ENCODE measurements around the gene CA9.

Gene CA9

DNA sequence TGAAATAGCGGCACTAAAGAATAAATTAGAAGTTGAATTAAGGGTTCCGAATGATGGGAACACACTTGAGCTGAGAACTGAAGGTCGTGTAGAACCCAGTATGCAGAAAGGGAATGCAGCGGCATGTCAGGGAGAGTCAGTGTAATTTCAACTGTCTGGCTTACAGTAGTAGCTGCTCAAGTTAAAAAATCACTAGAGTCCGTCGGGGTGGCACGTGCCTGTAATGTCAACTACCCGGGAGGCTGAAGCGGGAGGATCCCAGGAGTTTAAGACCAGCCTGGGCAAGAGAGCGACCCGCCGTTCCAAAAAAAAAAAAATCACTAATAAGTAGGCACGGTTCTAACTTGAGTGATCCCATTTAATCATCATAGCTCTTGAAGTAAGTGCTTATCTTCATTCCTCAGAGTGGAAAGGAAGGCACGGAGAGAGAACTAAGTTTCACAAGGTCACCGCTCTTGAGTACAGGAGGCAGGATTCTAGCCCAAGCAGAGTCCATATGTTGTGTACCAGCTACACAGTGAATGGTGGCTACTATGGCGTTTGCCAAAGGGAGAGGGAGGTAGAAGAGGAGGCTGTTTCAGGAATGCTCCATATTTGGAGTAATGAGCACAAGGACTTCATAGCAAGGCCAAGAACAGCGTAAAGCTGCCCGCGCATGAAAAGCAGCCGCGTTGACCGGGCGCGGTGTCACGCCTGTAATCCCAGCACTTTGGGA is 16.7 kb upstream of the CA9 start:
- TF ChIP-seq CTCF (IDR thresholded peaks at IDR 0.05; ENCODE audit: low read depth, low read length), result no peak
- peak overlapping the region; percentile 33 for H3K4me3 ChIP-seq (ENCODE audit: low read depth, low read length)
- DNase-seq (ENCODE audit: low read depth, low spot score), result no peak
- in situ Hi-C loops (cut with HindIII; ENCODE audit: low sequenced_read_pairs), result no loop called here

- in situ Hi-C loops (cut with HindIII; ENCODE audit: low sequenced_read_pairs), result no loop called here
- DNase-seq (ENCODE audit: low read depth, low spot score), result peak; percentile 100
- peak within 1 kb of the TSS; percentile 86 for H3K4me3 ChIP-seq (ENCODE audit: low read depth, low read length)
- no peak for TF ChIP-seq CTCF (IDR thresholded peaks at IDR 0.05; ENCODE audit: low read depth, low read length)
These were observed 16.1 kb upstream of the CA9 start, which contains the start of gene RMRP for GRCh38 chr9:35657546-35658136. TSS of gene RMRP (minus strand) at chr9:35658019.

DNA sequence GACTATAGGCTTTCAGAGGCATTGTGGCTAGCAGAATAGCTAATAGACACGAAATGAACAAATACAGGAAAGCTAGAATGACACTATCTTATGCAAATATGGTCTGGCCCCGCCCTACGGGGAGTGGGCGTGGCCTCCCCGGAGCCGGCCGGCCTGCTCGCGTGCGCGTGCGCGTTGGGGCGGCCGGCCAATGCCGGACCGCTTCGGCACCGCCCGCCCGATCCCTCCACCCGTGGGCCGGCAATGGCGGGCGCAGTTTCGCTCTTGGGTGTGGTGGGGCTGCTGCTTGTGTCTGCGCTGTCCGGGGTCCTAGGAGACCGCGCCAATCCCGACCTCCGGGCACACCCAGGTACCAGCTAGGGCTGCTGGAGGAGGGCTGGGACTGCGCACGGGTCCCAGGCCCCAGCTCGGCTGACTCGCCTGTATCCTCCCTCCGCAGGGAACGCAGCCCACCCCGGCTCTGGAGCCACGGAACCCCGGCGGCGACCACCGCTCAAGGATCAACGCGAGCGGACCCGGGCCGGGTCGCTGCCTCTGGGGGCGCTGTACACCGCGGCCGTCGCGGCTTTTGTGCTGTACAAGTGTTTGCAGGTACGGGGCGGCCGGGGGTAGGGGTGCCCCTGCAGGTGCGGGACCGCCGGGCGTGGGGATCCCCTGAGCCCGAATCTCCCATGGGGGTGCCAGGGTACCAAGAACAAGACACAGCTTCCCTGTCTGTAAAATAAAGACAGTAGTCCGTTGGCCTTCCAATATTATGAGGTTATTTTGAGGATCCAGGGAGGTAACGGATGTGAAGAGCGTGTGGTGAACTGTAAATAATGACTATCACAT is 15.4 kb upstream of the CA9 start, which contains the start of gene CCDC107:
Gene CCDC107 (plus strand): TSS at position 156 of the 831 bp plus-strand sequence. CDS start 88 bp downstream, at position 244.
- in situ Hi-C loops (cut with HindIII; ENCODE audit: low sequenced_read_pairs), result no loop called here
- H3K4me3 ChIP-seq (ENCODE audit: low read depth, low read length), result peak within 1 kb of the TSS; percentile 86
- peak; percentile 58 for TF ChIP-seq CTCF (IDR thresholded peaks at IDR 0.05; ENCODE audit: low read depth, low read length)
- peak; percentile 88 for DNase-seq (ENCODE audit: low read depth, low spot score)

GRCh38 chr9:35658968-35659220 is 14.8 kb upstream of the CA9 start:
- no peak for TF ChIP-seq CTCF (IDR thresholded peaks at IDR 0.05; ENCODE audit: low read depth, low read length)
- peak overlapping the region; percentile 86 for H3K4me3 ChIP-seq (ENCODE audit: low read depth, low read length)
- DNase-seq (ENCODE audit: low read depth, low spot score), result peak; percentile 64
- in situ Hi-C loops (cut with HindIII; ENCODE audit: low sequenced_read_pairs), result no loop called here

DNA sequence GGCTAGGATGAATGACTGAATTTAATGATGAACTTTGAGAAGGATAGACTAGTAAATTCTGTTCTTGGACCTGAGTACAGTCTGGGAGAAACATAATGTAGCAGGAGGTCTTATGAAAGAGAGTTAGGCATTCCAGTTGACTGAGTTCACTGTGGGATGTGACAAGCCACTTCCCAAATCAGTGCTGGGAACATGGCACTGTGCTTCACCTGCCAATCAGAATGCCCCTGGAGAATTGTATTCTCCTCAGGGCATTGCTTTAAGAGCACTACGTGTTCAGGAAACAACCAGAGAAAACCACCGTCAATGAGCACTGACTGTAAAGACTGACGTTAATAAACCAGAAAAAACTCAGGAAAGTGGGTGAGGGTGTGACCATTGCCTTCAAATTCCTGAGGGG is 14.4 kb upstream of the CA9 start:
- no peak for TF ChIP-seq CTCF (IDR thresholded peaks at IDR 0.05; ENCODE audit: low read depth, low read length)
- in situ Hi-C loops (cut with HindIII; ENCODE audit: low sequenced_read_pairs), result no loop called here
- peak overlapping the region; percentile 86 for H3K4me3 ChIP-seq (ENCODE audit: low read depth, low read length)
- DNase-seq (ENCODE audit: low read depth, low spot score), result no peak

DNA sequence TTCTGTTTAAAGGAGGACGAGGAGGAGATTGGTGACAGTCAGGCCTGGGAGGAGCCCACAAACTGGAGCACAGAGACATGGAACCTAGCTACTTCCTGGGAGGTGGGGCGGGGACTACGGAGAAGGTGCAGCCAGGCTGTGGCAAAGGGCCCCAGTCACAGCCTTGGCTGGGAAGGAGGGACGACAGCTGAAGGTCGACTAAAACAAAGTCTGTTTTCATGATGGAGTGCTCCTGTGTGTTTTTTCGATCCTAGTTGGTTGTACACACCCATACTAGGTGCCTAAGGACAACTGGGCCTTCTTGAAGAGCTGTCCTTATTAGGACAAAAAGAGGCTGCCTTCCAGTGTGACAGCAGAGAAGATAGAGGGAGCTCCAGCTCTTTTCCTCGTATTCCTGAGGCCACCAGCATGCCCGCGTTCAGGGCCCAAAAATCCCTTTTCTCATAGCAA is 12.7 kb upstream of the CA9 start:
- in situ Hi-C loops (cut with HindIII; ENCODE audit: low sequenced_read_pairs), result no loop called here
- no peak overlapping the region for H3K4me3 ChIP-seq (ENCODE audit: low read depth, low read length)
- peak; percentile 62 for TF ChIP-seq CTCF (IDR thresholded peaks at IDR 0.05; ENCODE audit: low read depth, low read length)
- DNase-seq (ENCODE audit: low read depth, low spot score), result peak; percentile 49

Data from astrocyte of the spinal cord (primary cell).